WTC11 (cell line): ENCODE measurements around the gene SPNS1.

ENCODE experiments used
- CTCF ChIP-seq: fragments of 200-600 bp; IDR thresholded peaks from 2 replicates; pipeline ENCODE4 v1.8.0; 2022; ENCODE audit warnings: antibody characterized with exemption
- FOXP1 ChIP-seq: sonication (generic); formaldehyde crosslinking; IDR thresholded peaks from 2 replicates; pipeline ENCODE4 v1.8.0; 2022; ENCODE audit warnings: missing genetic modification reagents, mild to moderate bottlenecking, moderate library complexity, borderline replicate concordance
- JUN ChIP-seq: sonication (generic); formaldehyde crosslinking; IDR thresholded peaks from 2 replicates; pipeline ENCODE4 v1.8.0; 2023; ENCODE audit warnings: mild to moderate bottlenecking, missing genetic modification reagents
- TEAD4 ChIP-seq: sonication (generic); formaldehyde crosslinking; IDR thresholded peaks from 2 replicates; pipeline ENCODE4 v1.8.0; 2022; ENCODE audit warnings: mild to moderate bottlenecking, missing genetic modification reagents
- ZNF232 ChIP-seq: sonication (generic); formaldehyde crosslinking; IDR thresholded peaks from 2 replicates; pipeline ENCODE4 v1.8.0; 2022; ENCODE audit warnings: mild to moderate bottlenecking, missing genetic modification reagents

DNA sequence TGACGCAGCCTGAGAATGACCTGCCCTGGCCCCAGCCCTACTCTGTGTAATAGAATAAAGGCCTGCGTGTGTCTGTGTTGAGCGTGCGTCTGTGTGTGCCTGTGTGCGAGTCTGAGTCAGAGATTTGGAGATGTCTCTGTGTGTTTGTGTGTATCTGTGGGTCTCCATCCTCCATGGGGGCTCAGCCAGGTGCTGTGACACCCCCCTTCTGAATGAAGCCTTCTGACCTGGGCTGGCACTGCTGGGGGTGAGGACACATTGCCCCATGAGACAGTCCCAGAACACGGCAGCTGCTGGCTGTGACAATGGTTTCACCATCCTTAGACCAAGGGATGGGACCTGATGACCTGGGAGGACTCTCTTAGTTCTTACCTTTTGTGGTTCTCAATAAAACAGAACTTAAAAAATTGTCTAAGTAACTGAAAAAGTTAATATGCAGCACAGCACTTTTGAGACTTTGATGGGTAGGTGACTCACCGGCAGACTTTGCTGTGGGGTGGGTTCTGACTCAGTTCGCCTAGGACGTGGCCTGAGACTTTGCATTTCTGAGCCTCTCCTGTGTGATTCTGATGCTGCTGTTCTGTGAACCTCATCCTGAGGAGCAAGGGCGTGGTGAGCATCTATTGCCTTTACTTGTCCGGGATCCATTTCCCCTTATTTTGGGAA, 15.9 kb downstream of the SPNS1 start:
- TF ChIP-seq ZNF232 (CRISPR knock-in tag): no peak
- no peak for TF ChIP-seq TEAD4 (CRISPR knock-in tag)
- no peak for TF ChIP-seq JUN (CRISPR knock-in tag)
- TF ChIP-seq FOXP1: no peak
- TF ChIP-seq CTCF: no peak
